ENCODE data around the gene C1orf185. TPM values are rescaled to one million over a fixed set of nuclear protein-coding genes. Genes with fewer than 3 reads are reported as not detected.
"Not testable (repeated sequence)": the region's sequence is repeated elsewhere in the genome, so short reads cannot be mapped to it uniquely, and the experiment has no call there.

Gene C1orf185
- total RNA-seq, 1 experiment from 2014 or later = not detected

GRCh38 chr1:51100264-51100880 is 1.7 kb upstream of the C1orf185 start:
- H3K27me3 ChIP-seq (ENCODE audit: control insufficient read depth, insufficient read depth, low read length) = no peaks in the 10 kb centered on the region
- no peaks in the 10 kb centered on the region for H3K36me3 ChIP-seq (replicated peaks; ENCODE audit: control insufficient read depth, insufficient read depth, low read length)
- no peak overlapping the region for H3K4me3 ChIP-seq (ENCODE audit: insufficient read depth, low read depth, low read length)
- no peak for DNase-seq

DNA sequence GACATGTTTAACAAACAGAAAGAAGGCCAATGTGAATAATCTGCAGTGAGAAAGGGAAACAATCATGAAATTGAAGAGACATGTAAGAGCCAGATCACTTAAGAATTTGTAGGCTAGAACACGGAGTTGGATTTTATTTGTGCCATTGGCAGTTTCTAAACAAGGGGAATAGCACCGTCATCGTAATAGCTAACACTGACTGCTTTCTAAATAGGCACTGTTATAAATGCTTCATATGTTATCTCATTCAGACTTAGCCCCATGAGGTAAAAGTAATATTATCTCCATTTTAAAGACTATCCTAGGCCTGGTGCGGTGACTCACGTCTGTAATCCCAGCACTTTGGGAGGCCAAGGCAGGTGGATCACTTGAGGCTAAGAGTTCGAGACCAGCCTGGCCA is 12.1 kb downstream of the C1orf185 start:
- no peak for DNase-seq
- no peaks in the 10 kb centered on the region for H3K27me3 ChIP-seq (ENCODE audit: control insufficient read depth, insufficient read depth, low read length)
- no peaks in the 10 kb centered on the region for H3K36me3 ChIP-seq (replicated peaks; ENCODE audit: control insufficient read depth, insufficient read depth, low read length)
- H3K4me3 ChIP-seq (ENCODE audit: insufficient read depth, low read depth, low read length) = no peak overlapping the region

GRCh38 chr1:51115714-51116404 is 13.8 kb downstream of the C1orf185 start:
- Histone ChIP-seq H3K27me3 (ENCODE audit: control insufficient read depth, insufficient read depth, low read length) (no peaks in the 10 kb centered on the region), H3K4me3 (ENCODE audit: insufficient read depth, low read depth, low read length) (no peak overlapping the region), H3K36me3 (replicated peaks; ENCODE audit: control insufficient read depth, insufficient read depth, low read length) (no peaks in the 10 kb centered on the region)
- no peak for DNase-seq

DNA sequence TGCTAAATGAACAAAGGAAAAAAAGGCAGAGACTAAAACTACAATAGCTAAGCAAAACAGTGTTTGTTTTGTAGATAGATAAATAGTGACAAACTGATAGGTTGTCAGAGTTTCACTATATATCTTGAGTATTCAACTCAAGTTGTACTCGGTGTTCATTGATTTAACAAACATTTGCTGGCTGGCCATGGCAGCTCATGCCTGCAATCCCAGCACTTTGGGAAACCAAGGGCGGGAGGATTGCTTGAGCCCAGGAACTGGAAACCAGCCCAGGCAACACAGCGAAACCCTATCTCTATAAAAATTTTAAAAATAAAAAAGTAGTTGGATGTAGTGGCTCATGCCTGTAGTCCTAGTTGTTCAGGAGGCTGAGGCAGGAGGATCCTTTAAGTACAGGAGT is 17.3 kb downstream of the C1orf185 start:
- H3K4me3 ChIP-seq (ENCODE audit: insufficient read depth, low read depth, low read length) = no peak overlapping the region
- no peak for DNase-seq
- H3K27me3 ChIP-seq (ENCODE audit: control insufficient read depth, insufficient read depth, low read length) = no peaks in the 10 kb centered on the region
- H3K36me3 ChIP-seq (replicated peaks; ENCODE audit: control insufficient read depth, insufficient read depth, low read length) = no peaks in the 10 kb centered on the region

- no peak for DNase-seq
- no peaks in the 10 kb centered on the region for H3K36me3 ChIP-seq (replicated peaks; ENCODE audit: control insufficient read depth, insufficient read depth, low read length)
- H3K27me3 ChIP-seq (ENCODE audit: control insufficient read depth, insufficient read depth, low read length) = no peaks in the 10 kb centered on the region
- H3K4me3 ChIP-seq (ENCODE audit: insufficient read depth, low read depth, low read length) = no peak overlapping the region
Observed at GRCh38 chr1:51120629-51121028, 18.6 kb downstream of the C1orf185 start.

DNA sequence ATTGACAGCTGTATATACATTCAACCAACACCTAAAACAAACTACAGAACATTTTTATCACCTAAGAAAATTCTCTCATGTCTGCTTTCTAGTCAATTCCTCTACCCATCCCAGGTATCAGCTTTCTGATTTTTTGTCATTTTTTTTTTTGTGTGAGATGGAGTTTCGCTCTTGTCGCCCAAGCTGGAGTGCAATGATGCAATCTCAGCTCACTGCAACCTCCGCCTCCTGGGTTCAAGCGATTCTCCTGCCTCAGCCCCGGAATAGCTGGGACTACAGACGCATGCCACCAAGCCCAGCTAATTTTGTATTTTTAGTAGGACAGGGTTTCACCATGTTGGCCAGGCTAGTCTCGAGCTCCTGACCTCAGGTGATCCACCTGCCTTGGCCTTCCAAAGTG is 25.1 kb downstream of the C1orf185 start:
- DNase-seq; H3K36me3 ChIP-seq (replicated peaks; ENCODE audit: control insufficient read depth, insufficient read depth, low read length); H3K4me3 ChIP-seq (ENCODE audit: insufficient read depth, low read depth, low read length); H3K27me3 ChIP-seq (ENCODE audit: control insufficient read depth, insufficient read depth, low read length): not testable (repeated sequence)

- Histone ChIP-seq H3K36me3 (replicated peaks; ENCODE audit: control insufficient read depth, insufficient read depth, low read length) (no peaks in the 10 kb centered on the region), H3K27me3 (ENCODE audit: control insufficient read depth, insufficient read depth, low read length) (no peaks in the 10 kb centered on the region), H3K4me3 (ENCODE audit: insufficient read depth, low read depth, low read length) (no peak overlapping the region)
- no peak for DNase-seq
Observed at GRCh38 chr1:51131185-51131584, 29.2 kb downstream of the C1orf185 start.

GRCh38 chr1:51133045-51133444 is 31.0 kb downstream of the C1orf185 start:
- H3K27me3 ChIP-seq (ENCODE audit: control insufficient read depth, insufficient read depth, low read length) = no peaks in the 10 kb centered on the region
- no peaks in the 10 kb centered on the region for H3K36me3 ChIP-seq (replicated peaks; ENCODE audit: control insufficient read depth, insufficient read depth, low read length)
- no peak overlapping the region for H3K4me3 ChIP-seq (ENCODE audit: insufficient read depth, low read depth, low read length)
- DNase-seq = no peak

GRCh38 chr1:51137696-51138095 is 35.7 kb downstream of the C1orf185 start:
- DNase-seq; H3K4me3 ChIP-seq (ENCODE audit: insufficient read depth, low read depth, low read length): not testable (repeated sequence)

GRCh38 chr1:51139474-51139873 is 37.4 kb downstream of the C1orf185 start:
- no peaks in the 10 kb centered on the region for H3K27me3 ChIP-seq (ENCODE audit: control insufficient read depth, insufficient read depth, low read length)
- DNase-seq = no peak
- no peak overlapping the region for H3K4me3 ChIP-seq (ENCODE audit: insufficient read depth, low read depth, low read length)
- no peaks in the 10 kb centered on the region for H3K36me3 ChIP-seq (replicated peaks; ENCODE audit: control insufficient read depth, insufficient read depth, low read length)

More at GRCh38 chr1:51137696-51138095, 35.7 kb downstream of the C1orf185 start:
- not testable (repeated sequence) for H3K27me3 ChIP-seq (ENCODE audit: control insufficient read depth, insufficient read depth, low read length); H3K36me3 ChIP-seq (replicated peaks; ENCODE audit: control insufficient read depth, insufficient read depth, low read length)

DNA sequence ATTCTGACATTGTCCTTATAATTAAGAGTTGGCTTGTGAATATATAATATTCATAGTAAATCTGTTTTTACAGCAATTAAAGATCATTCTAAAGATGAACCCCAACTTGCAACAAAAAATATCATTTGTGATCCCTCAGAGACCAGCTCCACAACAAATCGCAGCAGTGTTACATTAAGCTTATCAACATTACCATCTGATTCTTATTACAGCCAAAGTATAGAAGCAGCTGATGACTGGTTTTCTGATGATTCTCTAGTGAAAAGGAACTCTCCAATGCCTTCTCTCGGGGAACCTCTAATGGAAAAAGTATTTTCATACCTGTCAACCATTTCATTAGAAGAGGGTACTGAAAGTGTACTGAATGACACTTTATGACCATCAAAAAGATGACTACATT is 45.4 kb downstream of the C1orf185 start:
- no peak overlapping the region for H3K4me3 ChIP-seq (ENCODE audit: insufficient read depth, low read depth, low read length)
- H3K36me3 ChIP-seq (replicated peaks; ENCODE audit: control insufficient read depth, insufficient read depth, low read length) = no peaks in the 10 kb centered on the region
- H3K27me3 ChIP-seq (ENCODE audit: control insufficient read depth, insufficient read depth, low read length) = no peaks in the 10 kb centered on the region
- no peak for DNase-seq

DNA sequence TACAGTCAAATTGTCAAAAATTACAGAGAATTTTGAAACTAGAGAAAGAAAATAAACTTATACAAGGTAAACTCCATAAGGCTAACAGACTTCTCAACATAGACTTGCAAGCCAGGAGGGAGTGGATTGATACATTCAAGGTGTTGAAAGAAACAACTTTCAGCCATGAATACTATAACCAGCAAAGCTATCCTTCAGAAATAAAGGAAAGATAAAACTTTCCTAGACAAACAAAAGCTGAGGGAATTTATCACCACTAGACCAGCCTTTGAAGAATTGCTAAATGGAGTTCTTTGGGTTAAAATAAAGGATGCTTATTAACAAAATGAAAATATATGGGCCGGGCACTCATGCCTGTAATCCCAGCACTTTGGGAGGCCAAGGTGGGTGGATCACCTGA is 52.7 kb downstream of the C1orf185 start:
- no peak for DNase-seq
- no peak overlapping the region for H3K4me3 ChIP-seq (ENCODE audit: insufficient read depth, low read depth, low read length)
- H3K27me3 ChIP-seq (ENCODE audit: control insufficient read depth, insufficient read depth, low read length) = no peaks in the 10 kb centered on the region
- no peaks in the 10 kb centered on the region for H3K36me3 ChIP-seq (replicated peaks; ENCODE audit: control insufficient read depth, insufficient read depth, low read length)

GRCh38 chr1:51156752-51157151 is 54.7 kb downstream of the C1orf185 start:
- Histone ChIP-seq H3K4me3 (ENCODE audit: insufficient read depth, low read depth, low read length) (no peak overlapping the region), H3K27me3 (ENCODE audit: control insufficient read depth, insufficient read depth, low read length) (no peaks in the 10 kb centered on the region), H3K36me3 (replicated peaks; ENCODE audit: control insufficient read depth, insufficient read depth, low read length) (no peaks in the 10 kb centered on the region)
- DNase-seq = no peak

- DNase-seq = no peak
- H3K27me3 ChIP-seq (ENCODE audit: control insufficient read depth, insufficient read depth, low read length) = no peaks in the 10 kb centered on the region
- H3K36me3 ChIP-seq (replicated peaks; ENCODE audit: control insufficient read depth, insufficient read depth, low read length) = no peaks in the 10 kb centered on the region
- H3K4me3 ChIP-seq (ENCODE audit: insufficient read depth, low read depth, low read length) = no peak overlapping the region
Observed at GRCh38 chr1:51157395-51157794, 55.4 kb downstream of the C1orf185 start.

- DNase-seq = no peak
- H3K36me3 ChIP-seq (replicated peaks; ENCODE audit: control insufficient read depth, insufficient read depth, low read length) = no peaks in the 10 kb centered on the region
- no peak overlapping the region for H3K4me3 ChIP-seq (ENCODE audit: insufficient read depth, low read depth, low read length)
- no peaks in the 10 kb centered on the region for H3K27me3 ChIP-seq (ENCODE audit: control insufficient read depth, insufficient read depth, low read length)
Observed at GRCh38 chr1:51158263-51158662, 56.2 kb downstream of the C1orf185 start.

All from H7 (cell line).